C4-2B (cell line): ENCODE results near the gene SMC6.

Source experiments
- ZFX ChIP-seq: fragments of 450-650 bp; IDR thresholded peaks from 2 replicates; pipeline ENCODE4 v1.6.1; 2017
- TF ChIP-seq, protein P1 (sequence below): fragments of 450-650 bp; conservative IDR thresholded peaks from 2 replicates; pipeline ENCODE4 v1.5.1; 2017; ENCODE audit warnings: mild to moderate bottlenecking

- TF ChIP-seq, protein P1, sequence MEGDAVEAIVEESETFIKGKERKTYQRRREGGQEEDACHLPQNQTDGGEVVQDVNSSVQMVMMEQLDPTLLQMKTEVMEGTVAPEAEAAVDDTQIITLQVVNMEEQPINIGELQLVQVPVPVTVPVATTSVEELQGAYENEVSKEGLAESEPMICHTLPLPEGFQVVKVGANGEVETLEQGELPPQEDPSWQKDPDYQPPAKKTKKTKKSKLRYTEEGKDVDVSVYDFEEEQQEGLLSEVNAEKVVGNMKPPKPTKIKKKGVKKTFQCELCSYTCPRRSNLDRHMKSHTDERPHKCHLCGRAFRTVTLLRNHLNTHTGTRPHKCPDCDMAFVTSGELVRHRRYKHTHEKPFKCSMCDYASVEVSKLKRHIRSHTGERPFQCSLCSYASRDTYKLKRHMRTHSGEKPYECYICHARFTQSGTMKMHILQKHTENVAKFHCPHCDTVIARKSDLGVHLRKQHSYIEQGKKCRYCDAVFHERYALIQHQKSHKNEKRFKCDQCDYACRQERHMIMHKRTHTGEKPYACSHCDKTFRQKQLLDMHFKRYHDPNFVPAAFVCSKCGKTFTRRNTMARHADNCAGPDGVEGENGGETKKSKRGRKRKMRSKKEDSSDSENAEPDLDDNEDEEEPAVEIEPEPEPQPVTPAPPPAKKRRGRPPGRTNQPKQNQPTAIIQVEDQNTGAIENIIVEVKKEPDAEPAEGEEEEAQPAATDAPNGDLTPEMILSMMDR = no peak
- TF ChIP-seq ZFX = no peak
Observed at GRCh38 chr2:17735864-17736263, 17.7 kb downstream of the SMC6 start.
